ENCODE results near the gene ATP1B1.

ATP1B1 gene

GRCh38 chr1:169126335-169126734, 19.8 kb downstream of the ATP1B1 start:
- TF ChIP-seq CTCF (IDR thresholded peaks at IDR 0.05; ENCODE audit: low read depth, low read length, missing control alignments), result no peak
- DNase-seq, result no peak
- Histone ChIP-seq H3K27ac (no peak overlapping the region), H3K27me3 (replicated peaks) (no peaks in the 10 kb centered on the region), H3K4me3 (ENCODE audit: low read depth, low read length) (no peak overlapping the region), H3K36me3 (replicated peaks) (peaks cover 7% of the 10 kb centered on the region)
- in situ Hi-C loops (cut with HindIII; ENCODE audit: low pct_ligation_motif_present, low sequenced_read_pairs), result loop anchor here (25.0 kb wide), 1 partner anchor 489 kb away; no protein-coding TSS in a partner anchor

GRCh38 chr1:169127305-169127704, 20.8 kb downstream of the ATP1B1 start:
- in situ Hi-C loops (cut with HindIII; ENCODE audit: low pct_ligation_motif_present, low sequenced_read_pairs), result loop anchor here (25.0 kb wide), 1 partner anchor 490 kb away; no protein-coding TSS in a partner anchor
- Histone ChIP-seq H3K27ac (no peak overlapping the region), H3K27me3 (replicated peaks) (no peaks in the 10 kb centered on the region), H3K4me3 (ENCODE audit: low read depth, low read length) (no peak overlapping the region), H3K36me3 (replicated peaks) (peaks cover 7% of the 10 kb centered on the region)
- no peak for TF ChIP-seq CTCF (IDR thresholded peaks at IDR 0.05; ENCODE audit: low read depth, low read length, missing control alignments)
- no peak for DNase-seq

- H3K27ac ChIP-seq, result peak overlapping the region; percentile 57
- H3K27me3 ChIP-seq (replicated peaks), result no peaks in the 10 kb centered on the region
- no peak for TF ChIP-seq CTCF (IDR thresholded peaks at IDR 0.05; ENCODE audit: low read depth, low read length, missing control alignments)
- no peak overlapping the region for H3K4me3 ChIP-seq (ENCODE audit: low read depth, low read length)
- peaks cover 7% of the 10 kb centered on the region for H3K36me3 ChIP-seq (replicated peaks)
- in situ Hi-C loops (cut with HindIII; ENCODE audit: low pct_ligation_motif_present, low sequenced_read_pairs), result loop anchor here (25.0 kb wide), 1 partner anchor 491 kb away; no protein-coding TSS in a partner anchor
- DNase-seq, result no peak
These were observed 22.1 kb downstream of the ATP1B1 start for GRCh38 chr1:169128562-169128961.

- Histone ChIP-seq H3K27me3 (replicated peaks) (no peaks in the 10 kb centered on the region), H3K4me3 (ENCODE audit: low read depth, low read length) (no peak overlapping the region), H3K36me3 (replicated peaks) (peaks cover 7% of the 10 kb centered on the region), H3K27ac (peak overlapping the region; percentile 57)
- DNase-seq, result peak; percentile 33
- in situ Hi-C loops (cut with HindIII; ENCODE audit: low pct_ligation_motif_present, low sequenced_read_pairs), result loop anchor here (25.0 kb wide), 1 partner anchor 492 kb away; no protein-coding TSS in a partner anchor
- no peak for TF ChIP-seq CTCF (IDR thresholded peaks at IDR 0.05; ENCODE audit: low read depth, low read length, missing control alignments)
These were observed 22.8 kb downstream of the ATP1B1 start for GRCh38 chr1:169129109-169129784.

- no peaks in the 10 kb centered on the region for H3K27me3 ChIP-seq (replicated peaks)
- H3K4me3 ChIP-seq (ENCODE audit: low read depth, low read length), result no peak overlapping the region
- H3K27ac ChIP-seq, result no peak overlapping the region
- H3K36me3 ChIP-seq (replicated peaks), result peaks cover 4% of the 10 kb centered on the region
- in situ Hi-C loops (cut with HindIII; ENCODE audit: low pct_ligation_motif_present, low sequenced_read_pairs), result loop anchor here (25.0 kb wide), 1 partner anchor 493 kb away; no protein-coding TSS in a partner anchor
- DNase-seq, result no peak
- TF ChIP-seq CTCF (IDR thresholded peaks at IDR 0.05; ENCODE audit: low read depth, low read length, missing control alignments), result no peak
These were observed 24.2 kb downstream of the ATP1B1 start for GRCh38 chr1:169130683-169131082.

Data from brain microvascular endothelial cell (primary cell).